HEK293 (cell line): Measurements from ENCODE around the gene SMARCB1.
A peak's percentile ranks its signal among the peaks of the same experiment; 100 is the strongest.

Experiments used
- CTCF ChIA-PET: fragments of 350-600 bp; formaldehyde crosslinking; extraction: SDS; loops from one replicate; lab custom pipeline; 2021; ENCODE audit warnings: antibody characterized with exemption; lab: Yijun Ruan, JAX
- POLR2A ChIA-PET: fragments of 300-600 bp; formaldehyde crosslinking; extraction: SDS; loops from one replicate; lab custom pipeline; 2020; ENCODE audit warnings: antibody characterized with exemption, inconsistent platforms; lab: Yijun Ruan, JAX
- H3K27ac ChIP-seq: fragments of 200-500 bp; sonication (Bioruptor generic); 2 replicates; pipeline ENCODE4 v1.5.1; 2014; ENCODE audit warnings: low read depth, low read length, control low read depth, inconsistent platforms; ENCODE audit errors: extremely low read depth
- H3K36me3 ChIP-seq, 2 experiments: fragments of 200-500 bp in 1 of 2; sonication (Bioruptor generic) in 1 of 2; 1 replicate in 1 of 2; 2 replicates in 1 of 2; pipeline ENCODE4 v1.5.1; 2014 to 2017; ENCODE audit warnings: inconsistent platforms in 2 of 2, low read length in 2 of 2; ENCODE audit not compliant: control insufficient read depth in 2 of 2, insufficient read depth in 1 of 2
- H3K4me1 ChIP-seq: fragments of 200-500 bp; sonication (Bioruptor generic); 2 replicates; pipeline ENCODE4 v1.5.1; 2014; ENCODE audit warnings: mild to moderate bottlenecking, low read length, inconsistent platforms; ENCODE audit not compliant: control insufficient read depth, insufficient read depth
- H3K4me3 ChIP-seq: 2 replicates; pipeline ENCODE4 v1.5.1; 2011; ENCODE audit warnings: low read depth, mild to moderate bottlenecking, control low read depth, low read length, moderate library complexity
- H3K9me3 ChIP-seq: fragments of 200-500 bp; sonication (Bioruptor generic); 2 replicates; pipeline ENCODE4 v1.5.1; 2014; ENCODE audit warnings: low read depth, low read length, inconsistent platforms; ENCODE audit not compliant: control insufficient read depth, insufficient read depth
- GLIS1 ChIP-seq: fragments of 450-650 bp; formaldehyde crosslinking; IDR thresholded peaks from 2 replicates; pipeline ENCODE4 v1.5.1; 2016; ENCODE audit warnings: missing biosample characterization, missing genetic modification characterization
- GLIS2 ChIP-seq: fragments of 450-650 bp; formaldehyde crosslinking; IDR thresholded peaks from 2 replicates; pipeline ENCODE4 v1.5.1; 2016; ENCODE audit warnings: missing biosample characterization, missing genetic modification characterization
- HOXD13 ChIP-seq: sonication (generic); formaldehyde crosslinking; IDR thresholded peaks from 2 replicates; pipeline ENCODE4 v1.8.0; 2022; ENCODE audit warnings: missing genetic modification reagents, borderline replicate concordance
- KLF9 ChIP-seq: fragments of 450-650 bp; formaldehyde crosslinking; IDR thresholded peaks from 2 replicates; pipeline ENCODE4 v1.5.1; 2016; ENCODE audit warnings: missing biosample characterization, missing genetic modification characterization, low read depth
- WT1 ChIP-seq: fragments of 450-650 bp; formaldehyde crosslinking; IDR thresholded peaks from 2 replicates; pipeline ENCODE4 v1.5.1; 2016; ENCODE audit warnings: missing biosample characterization, missing genetic modification characterization
- ZBTB17 ChIP-seq: fragments of 450-650 bp; formaldehyde crosslinking; IDR thresholded peaks from 2 replicates; pipeline ENCODE4 v1.5.1; 2016; ENCODE audit warnings: missing biosample characterization, missing genetic modification characterization
- ZBTB21 ChIP-seq: fragments of 450-650 bp; formaldehyde crosslinking; IDR thresholded peaks from 2 replicates; pipeline ENCODE4 v1.5.1; 2017; ENCODE audit warnings: missing biosample characterization, missing genetic modification characterization
- ZEB2 ChIP-seq: fragments of 450-650 bp; formaldehyde crosslinking; IDR thresholded peaks from 2 replicates; pipeline ENCODE4 v1.5.1; 2016; ENCODE audit warnings: missing biosample characterization, missing genetic modification characterization
- ZFP41 ChIP-seq: fragments of 450-650 bp; formaldehyde crosslinking; IDR thresholded peaks from 2 replicates; pipeline ENCODE4 v1.5.1; 2016; ENCODE audit warnings: missing biosample characterization, missing genetic modification characterization, borderline replicate concordance
- ZIC2 ChIP-seq: fragments of 450-650 bp; formaldehyde crosslinking; IDR thresholded peaks from 2 replicates; pipeline ENCODE4 v1.5.1; 2016; ENCODE audit warnings: missing biosample characterization, missing genetic modification characterization
- ZNF10 ChIP-seq: fragments of 450-650 bp; formaldehyde crosslinking; IDR thresholded peaks from 2 replicates; pipeline ENCODE4 v1.5.1; 2017; ENCODE audit warnings: missing biosample characterization, missing genetic modification characterization
- ZNF138 ChIP-seq: fragments of 450-650 bp; formaldehyde crosslinking; IDR thresholded peaks from 2 replicates; pipeline ENCODE4 v1.5.1; 2016; ENCODE audit warnings: missing biosample characterization, missing genetic modification characterization, borderline replicate concordance
- ZNF394 ChIP-seq: fragments of 450-650 bp; formaldehyde crosslinking; IDR thresholded peaks from 2 replicates; pipeline ENCODE4 v1.5.1; 2016; ENCODE audit warnings: missing biosample characterization, missing genetic modification characterization, mild to moderate bottlenecking, moderate library complexity, borderline replicate concordance
- ZNF518A ChIP-seq: fragments of 450-650 bp; formaldehyde crosslinking; conservative IDR thresholded peaks from 2 replicates; pipeline ENCODE4 v1.5.1; 2016; ENCODE audit warnings: low read depth, missing biosample characterization, missing genetic modification characterization
- ZNF664 ChIP-seq: fragments of 450-650 bp; formaldehyde crosslinking; IDR thresholded peaks from 2 replicates; pipeline ENCODE4 v1.5.1; 2016; ENCODE audit warnings: missing biosample characterization, missing genetic modification characterization
- ZNF707 ChIP-seq: fragments of 450-650 bp; formaldehyde crosslinking; IDR thresholded peaks from 2 replicates; pipeline ENCODE4 v1.5.1; 2016; ENCODE audit warnings: missing biosample characterization, missing genetic modification characterization
- ZXDB ChIP-seq: fragments of 450-650 bp; formaldehyde crosslinking; IDR thresholded peaks from 2 replicates; pipeline ENCODE4 v1.5.1; 2016; ENCODE audit warnings: missing biosample characterization, missing genetic modification characterization
- TF ChIP-seq, protein P1 (sequence below): fragments of 450-650 bp; formaldehyde crosslinking; IDR thresholded peaks from 2 replicates; pipeline ENCODE4 v1.5.1; 2016; ENCODE audit warnings: missing biosample characterization, missing genetic modification characterization
- TF ChIP-seq, protein P2 (sequence below): fragments of 450-650 bp; formaldehyde crosslinking; IDR thresholded peaks from 2 replicates; pipeline ENCODE4 v1.5.1; 2016; ENCODE audit warnings: missing biosample characterization, missing genetic modification characterization, borderline replicate concordance
- TF ChIP-seq, protein P3 (sequence below): fragments of 450-650 bp; formaldehyde crosslinking; IDR thresholded peaks from 2 replicates; pipeline ENCODE4 v1.5.1; 2016; ENCODE audit warnings: missing biosample characterization, missing genetic modification characterization
- TF ChIP-seq, protein P4 (sequence below): fragments of 450-650 bp; formaldehyde crosslinking; IDR thresholded peaks from 2 replicates; pipeline ENCODE4 v1.5.1; 2016; ENCODE audit warnings: missing biosample characterization, missing genetic modification characterization, borderline replicate concordance

Gene SMARCB1

DNA sequence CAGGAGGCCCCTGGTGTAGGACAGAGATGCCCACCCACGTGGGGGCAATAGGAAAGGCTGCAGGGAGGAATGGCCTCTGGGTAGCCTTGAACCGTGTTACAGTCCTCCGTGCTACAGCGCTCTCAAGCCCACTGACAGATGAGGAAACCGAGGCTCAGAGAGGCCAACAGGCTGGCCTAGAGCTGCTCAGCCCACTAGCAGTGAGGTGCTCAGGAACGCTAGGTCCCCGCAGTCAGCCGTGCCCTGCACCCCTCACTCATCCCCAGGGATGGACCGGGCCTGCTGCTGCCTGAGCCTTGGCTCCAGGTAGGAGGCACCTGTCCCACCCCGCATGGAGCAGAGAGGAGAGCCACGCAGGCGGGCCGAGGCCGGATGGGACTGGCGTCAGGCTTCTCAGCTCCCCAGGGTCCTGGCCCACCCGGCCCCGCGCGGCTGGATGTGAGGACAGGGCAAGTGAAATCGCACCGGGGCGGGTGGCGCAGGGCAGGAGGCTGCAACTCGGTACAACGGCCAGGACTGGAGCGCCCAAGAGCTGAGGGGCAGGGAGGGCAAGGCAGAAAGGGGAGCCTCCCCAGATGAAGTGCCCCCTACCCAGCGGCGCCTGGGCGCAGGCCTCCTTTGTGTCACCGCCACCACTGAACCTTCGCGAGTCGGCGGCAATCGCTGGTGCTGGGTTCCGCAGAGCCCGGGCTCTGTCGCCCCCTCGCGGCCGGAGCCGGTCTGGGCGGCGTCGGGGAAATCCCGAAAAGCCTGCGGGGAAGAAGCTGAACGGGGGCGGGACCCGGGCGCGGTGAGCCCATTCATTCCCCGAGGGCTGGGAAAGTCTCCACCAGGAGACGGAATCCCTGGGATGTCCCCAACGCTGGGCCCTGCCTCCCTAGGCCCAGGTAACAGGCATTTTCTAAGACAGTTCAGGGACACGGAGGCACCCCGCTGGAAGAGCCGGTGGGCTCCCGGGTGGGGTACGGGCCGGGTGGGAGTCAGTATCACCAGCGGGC, 62.5 kb downstream of the SMARCB1 start:
- Histone ChIP-seq H3K9me3 (no peaks in the 10 kb centered on the region), H3K4me1 (no peaks in the 10 kb centered on the region), H3K27ac (no peak overlapping the region), H3K4me3 (no peak overlapping the region), H3K36me3 (no peaks in the 10 kb centered on the region)
- CTCF ChIA-PET = interaction anchor here (0.5 to 5.1 kb wide), 52 partner anchors 8 to 631 kb away, joined by 3 to 34 read pairs (median 4); partner anchors contain the start of genes C22orf15, CHCHD10, MIF and MMP11
- POLR2A ChIA-PET = interaction anchor here (1.2 to 1.6 kb wide), 3 partner anchors 8 to 24 kb away, joined by 3 to 10 read pairs (median 5); partner anchors contain the start of gene SLC2A11
- TF ChIP-seq ZBTB17 (tag by site-specific recombination) (peak; percentile 89), ZEB2 (tag by site-specific recombination) (peak; percentile 72), ZNF394 (tag by site-specific recombination) (peak; percentile 53; the same call in 1 of the 2 replicates), GLIS2 (tag by site-specific recombination) (peak; percentile 52), WT1 (tag by site-specific recombination) (no peak), ZXDB (tag by site-specific recombination) (peak; percentile 39; the same call in 1 of the 2 replicates), ZNF518A (no peak), ZNF138 (no peak), HOXD13 (CRISPR knock-in tag) (no peak), KLF9 (tag by site-specific recombination) (peak; percentile 73), ZNF707 (no peak), ZNF664 (no peak), ZBTB21 (tag by site-specific recombination) (no peak), ZNF10 (tag by site-specific recombination) (no peak), ZIC2 (peak; percentile 39; the same call in 1 of the 2 replicates), ZFP41 (tag by site-specific recombination) (no peak), GLIS1 (tag by site-specific recombination) (peak; percentile 54; the same call in 1 of the 2 replicates)
- TF ChIP-seq, protein P1, sequence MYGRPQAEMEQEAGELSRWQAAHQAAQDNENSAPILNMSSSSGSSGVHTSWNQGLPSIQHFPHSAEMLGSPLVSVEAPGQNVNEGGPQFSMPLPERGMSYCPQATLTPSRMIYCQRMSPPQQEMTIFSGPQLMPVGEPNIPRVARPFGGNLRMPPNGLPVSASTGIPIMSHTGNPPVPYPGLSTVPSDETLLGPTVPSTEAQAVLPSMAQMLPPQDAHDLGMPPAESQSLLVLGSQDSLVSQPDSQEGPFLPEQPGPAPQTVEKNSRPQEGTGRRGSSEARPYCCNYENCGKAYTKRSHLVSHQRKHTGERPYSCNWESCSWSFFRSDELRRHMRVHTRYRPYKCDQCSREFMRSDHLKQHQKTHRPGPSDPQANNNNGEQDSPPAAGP (tag by site-specific recombination) = peak; percentile 83; the same call in 1 of the 2 replicates
- TF ChIP-seq, protein P2, sequence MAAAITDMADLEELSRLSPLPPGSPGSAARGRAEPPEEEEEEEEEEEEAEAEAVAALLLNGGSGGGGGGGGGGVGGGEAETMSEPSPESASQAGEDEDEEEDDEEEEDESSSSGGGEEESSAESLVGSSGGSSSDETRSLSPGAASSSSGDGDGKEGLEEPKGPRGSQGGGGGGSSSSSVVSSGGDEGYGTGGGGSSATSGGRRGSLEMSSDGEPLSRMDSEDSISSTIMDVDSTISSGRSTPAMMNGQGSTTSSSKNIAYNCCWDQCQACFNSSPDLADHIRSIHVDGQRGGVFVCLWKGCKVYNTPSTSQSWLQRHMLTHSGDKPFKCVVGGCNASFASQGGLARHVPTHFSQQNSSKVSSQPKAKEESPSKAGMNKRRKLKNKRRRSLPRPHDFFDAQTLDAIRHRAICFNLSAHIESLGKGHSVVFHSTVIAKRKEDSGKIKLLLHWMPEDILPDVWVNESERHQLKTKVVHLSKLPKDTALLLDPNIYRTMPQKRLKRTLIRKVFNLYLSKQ (tag by site-specific recombination) = no peak
- TF ChIP-seq, protein P3, sequence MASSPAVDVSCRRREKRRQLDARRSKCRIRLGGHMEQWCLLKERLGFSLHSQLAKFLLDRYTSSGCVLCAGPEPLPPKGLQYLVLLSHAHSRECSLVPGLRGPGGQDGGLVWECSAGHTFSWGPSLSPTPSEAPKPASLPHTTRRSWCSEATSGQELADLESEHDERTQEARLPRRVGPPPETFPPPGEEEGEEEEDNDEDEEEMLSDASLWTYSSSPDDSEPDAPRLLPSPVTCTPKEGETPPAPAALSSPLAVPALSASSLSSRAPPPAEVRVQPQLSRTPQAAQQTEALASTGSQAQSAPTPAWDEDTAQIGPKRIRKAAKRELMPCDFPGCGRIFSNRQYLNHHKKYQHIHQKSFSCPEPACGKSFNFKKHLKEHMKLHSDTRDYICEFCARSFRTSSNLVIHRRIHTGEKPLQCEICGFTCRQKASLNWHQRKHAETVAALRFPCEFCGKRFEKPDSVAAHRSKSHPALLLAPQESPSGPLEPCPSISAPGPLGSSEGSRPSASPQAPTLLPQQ = peak; percentile 44
- TF ChIP-seq, protein P4, sequence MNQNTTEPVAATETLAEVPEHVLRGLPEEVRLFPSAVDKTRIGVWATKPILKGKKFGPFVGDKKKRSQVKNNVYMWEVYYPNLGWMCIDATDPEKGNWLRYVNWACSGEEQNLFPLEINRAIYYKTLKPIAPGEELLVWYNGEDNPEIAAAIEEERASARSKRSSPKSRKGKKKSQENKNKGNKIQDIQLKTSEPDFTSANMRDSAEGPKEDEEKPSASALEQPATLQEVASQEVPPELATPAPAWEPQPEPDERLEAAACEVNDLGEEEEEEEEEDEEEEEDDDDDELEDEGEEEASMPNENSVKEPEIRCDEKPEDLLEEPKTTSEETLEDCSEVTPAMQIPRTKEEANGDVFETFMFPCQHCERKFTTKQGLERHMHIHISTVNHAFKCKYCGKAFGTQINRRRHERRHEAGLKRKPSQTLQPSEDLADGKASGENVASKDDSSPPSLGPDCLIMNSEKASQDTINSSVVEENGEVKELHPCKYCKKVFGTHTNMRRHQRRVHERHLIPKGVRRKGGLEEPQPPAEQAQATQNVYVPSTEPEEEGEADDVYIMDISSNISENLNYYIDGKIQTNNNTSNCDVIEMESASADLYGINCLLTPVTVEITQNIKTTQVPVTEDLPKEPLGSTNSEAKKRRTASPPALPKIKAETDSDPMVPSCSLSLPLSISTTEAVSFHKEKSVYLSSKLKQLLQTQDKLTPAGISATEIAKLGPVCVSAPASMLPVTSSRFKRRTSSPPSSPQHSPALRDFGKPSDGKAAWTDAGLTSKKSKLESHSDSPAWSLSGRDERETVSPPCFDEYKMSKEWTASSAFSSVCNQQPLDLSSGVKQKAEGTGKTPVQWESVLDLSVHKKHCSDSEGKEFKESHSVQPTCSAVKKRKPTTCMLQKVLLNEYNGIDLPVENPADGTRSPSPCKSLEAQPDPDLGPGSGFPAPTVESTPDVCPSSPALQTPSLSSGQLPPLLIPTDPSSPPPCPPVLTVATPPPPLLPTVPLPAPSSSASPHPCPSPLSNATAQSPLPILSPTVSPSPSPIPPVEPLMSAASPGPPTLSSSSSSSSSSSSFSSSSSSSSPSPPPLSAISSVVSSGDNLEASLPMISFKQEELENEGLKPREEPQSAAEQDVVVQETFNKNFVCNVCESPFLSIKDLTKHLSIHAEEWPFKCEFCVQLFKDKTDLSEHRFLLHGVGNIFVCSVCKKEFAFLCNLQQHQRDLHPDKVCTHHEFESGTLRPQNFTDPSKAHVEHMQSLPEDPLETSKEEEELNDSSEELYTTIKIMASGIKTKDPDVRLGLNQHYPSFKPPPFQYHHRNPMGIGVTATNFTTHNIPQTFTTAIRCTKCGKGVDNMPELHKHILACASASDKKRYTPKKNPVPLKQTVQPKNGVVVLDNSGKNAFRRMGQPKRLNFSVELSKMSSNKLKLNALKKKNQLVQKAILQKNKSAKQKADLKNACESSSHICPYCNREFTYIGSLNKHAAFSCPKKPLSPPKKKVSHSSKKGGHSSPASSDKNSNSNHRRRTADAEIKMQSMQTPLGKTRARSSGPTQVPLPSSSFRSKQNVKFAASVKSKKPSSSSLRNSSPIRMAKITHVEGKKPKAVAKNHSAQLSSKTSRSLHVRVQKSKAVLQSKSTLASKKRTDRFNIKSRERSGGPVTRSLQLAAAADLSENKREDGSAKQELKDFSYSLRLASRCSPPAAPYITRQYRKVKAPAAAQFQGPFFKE (tag by site-specific recombination) = no peak
